Esophagus muscularis mucosa (tissue), 3 donors: Measurements from ENCODE around the gene FABP3.

Experiments
- POLR2A ChIP-seq: fragments of 450-650 bp; IDR thresholded peaks from one replicate; pipeline ENCODE4 v1.6.1; 2017; ENCODE audit warnings: antibody characterized with exemption, moderate library complexity, mild to moderate bottlenecking, low read depth
- POLR2AphosphoS5 ChIP-seq, 2 donors: sonication (generic); formaldehyde crosslinking; IDR thresholded peaks; one replicate each; pipeline ENCODE4 v1.6.1; 2017; ENCODE audit warnings: antibody characterized with exemption in 2 of 2
- TF ChIP-seq, protein P1 (sequence below), 3 experiments: fragments of 200-600 bp in 2 of 3; fragments of 450-650 bp in 1 of 3; sonication (generic) in 2 of 3; IDR thresholded peaks; one replicate each; pipeline ENCODE4 v1.5.1; 2017 to 2019; ENCODE audit warnings: antibody characterized with exemption in 3 of 3, mild to moderate bottlenecking in 2 of 3, moderate library complexity in 1 of 3

DNA sequence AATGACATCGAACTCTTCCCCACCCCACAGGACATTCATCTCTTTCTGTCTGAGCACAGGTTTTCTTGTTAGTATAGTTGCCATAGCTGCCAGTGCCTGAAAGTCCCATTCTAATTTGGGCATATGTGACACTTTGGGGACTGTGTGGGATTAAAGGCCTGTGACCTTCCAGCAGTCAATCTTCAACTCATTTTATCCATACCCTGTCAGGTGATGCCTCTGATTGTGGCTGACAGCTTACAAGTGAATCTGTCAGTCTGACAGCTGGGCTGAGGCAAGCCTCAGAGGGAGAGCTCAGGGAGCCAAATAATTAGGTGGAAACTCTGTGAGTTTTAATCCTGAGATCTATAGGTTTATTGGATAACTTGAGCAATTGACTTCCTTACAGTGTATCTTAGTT is 46.4 kb downstream of the FABP3 start:
- TF ChIP-seq, protein P1, sequence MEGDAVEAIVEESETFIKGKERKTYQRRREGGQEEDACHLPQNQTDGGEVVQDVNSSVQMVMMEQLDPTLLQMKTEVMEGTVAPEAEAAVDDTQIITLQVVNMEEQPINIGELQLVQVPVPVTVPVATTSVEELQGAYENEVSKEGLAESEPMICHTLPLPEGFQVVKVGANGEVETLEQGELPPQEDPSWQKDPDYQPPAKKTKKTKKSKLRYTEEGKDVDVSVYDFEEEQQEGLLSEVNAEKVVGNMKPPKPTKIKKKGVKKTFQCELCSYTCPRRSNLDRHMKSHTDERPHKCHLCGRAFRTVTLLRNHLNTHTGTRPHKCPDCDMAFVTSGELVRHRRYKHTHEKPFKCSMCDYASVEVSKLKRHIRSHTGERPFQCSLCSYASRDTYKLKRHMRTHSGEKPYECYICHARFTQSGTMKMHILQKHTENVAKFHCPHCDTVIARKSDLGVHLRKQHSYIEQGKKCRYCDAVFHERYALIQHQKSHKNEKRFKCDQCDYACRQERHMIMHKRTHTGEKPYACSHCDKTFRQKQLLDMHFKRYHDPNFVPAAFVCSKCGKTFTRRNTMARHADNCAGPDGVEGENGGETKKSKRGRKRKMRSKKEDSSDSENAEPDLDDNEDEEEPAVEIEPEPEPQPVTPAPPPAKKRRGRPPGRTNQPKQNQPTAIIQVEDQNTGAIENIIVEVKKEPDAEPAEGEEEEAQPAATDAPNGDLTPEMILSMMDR (IDR thresholded peaks at IDR 0.05): no peak
- TF ChIP-seq POLR2A: no peak
- no peak for TF ChIP-seq POLR2AphosphoS5 (IDR thresholded peaks at IDR 0.05)
